ENCODE results near the gene PROCA1. TPM values are rescaled to one million over a fixed set of nuclear protein-coding genes. Genes with fewer than 3 reads are reported as not detected.

Gene PROCA1
- total and polyA plus RNA-seq, 9 of the 15 experiments (the other 6 are each of a cell fraction or from before 2014, with no cell fraction given), result 0.78 to 16.2 (median 5.6) TPM

DNA sequence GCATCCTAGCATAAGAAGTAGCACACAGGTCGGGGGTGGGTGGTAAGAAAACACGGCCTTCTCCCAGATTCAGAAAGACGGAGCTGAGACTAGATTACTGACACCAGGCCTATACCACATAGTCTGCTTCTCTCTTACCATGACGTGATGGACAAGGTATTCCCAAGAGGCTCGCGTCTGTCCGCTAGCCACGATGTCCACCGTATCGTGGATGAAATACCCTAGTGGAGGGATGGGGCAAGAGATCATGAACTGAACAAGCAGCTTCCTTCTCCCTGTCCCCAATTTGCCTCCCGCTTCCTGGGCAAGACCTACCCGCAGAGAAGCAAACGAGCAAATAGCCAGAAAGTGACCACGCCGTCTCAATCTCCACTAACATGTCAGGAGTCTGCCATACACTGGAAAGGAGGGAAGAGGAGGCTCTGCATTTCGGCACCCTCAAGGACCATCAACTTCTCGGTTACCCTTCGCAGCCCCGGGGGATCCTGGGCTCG is 13.5 kb upstream of the PROCA1 start (continued):
- TF ChIP-seq, protein P1, sequence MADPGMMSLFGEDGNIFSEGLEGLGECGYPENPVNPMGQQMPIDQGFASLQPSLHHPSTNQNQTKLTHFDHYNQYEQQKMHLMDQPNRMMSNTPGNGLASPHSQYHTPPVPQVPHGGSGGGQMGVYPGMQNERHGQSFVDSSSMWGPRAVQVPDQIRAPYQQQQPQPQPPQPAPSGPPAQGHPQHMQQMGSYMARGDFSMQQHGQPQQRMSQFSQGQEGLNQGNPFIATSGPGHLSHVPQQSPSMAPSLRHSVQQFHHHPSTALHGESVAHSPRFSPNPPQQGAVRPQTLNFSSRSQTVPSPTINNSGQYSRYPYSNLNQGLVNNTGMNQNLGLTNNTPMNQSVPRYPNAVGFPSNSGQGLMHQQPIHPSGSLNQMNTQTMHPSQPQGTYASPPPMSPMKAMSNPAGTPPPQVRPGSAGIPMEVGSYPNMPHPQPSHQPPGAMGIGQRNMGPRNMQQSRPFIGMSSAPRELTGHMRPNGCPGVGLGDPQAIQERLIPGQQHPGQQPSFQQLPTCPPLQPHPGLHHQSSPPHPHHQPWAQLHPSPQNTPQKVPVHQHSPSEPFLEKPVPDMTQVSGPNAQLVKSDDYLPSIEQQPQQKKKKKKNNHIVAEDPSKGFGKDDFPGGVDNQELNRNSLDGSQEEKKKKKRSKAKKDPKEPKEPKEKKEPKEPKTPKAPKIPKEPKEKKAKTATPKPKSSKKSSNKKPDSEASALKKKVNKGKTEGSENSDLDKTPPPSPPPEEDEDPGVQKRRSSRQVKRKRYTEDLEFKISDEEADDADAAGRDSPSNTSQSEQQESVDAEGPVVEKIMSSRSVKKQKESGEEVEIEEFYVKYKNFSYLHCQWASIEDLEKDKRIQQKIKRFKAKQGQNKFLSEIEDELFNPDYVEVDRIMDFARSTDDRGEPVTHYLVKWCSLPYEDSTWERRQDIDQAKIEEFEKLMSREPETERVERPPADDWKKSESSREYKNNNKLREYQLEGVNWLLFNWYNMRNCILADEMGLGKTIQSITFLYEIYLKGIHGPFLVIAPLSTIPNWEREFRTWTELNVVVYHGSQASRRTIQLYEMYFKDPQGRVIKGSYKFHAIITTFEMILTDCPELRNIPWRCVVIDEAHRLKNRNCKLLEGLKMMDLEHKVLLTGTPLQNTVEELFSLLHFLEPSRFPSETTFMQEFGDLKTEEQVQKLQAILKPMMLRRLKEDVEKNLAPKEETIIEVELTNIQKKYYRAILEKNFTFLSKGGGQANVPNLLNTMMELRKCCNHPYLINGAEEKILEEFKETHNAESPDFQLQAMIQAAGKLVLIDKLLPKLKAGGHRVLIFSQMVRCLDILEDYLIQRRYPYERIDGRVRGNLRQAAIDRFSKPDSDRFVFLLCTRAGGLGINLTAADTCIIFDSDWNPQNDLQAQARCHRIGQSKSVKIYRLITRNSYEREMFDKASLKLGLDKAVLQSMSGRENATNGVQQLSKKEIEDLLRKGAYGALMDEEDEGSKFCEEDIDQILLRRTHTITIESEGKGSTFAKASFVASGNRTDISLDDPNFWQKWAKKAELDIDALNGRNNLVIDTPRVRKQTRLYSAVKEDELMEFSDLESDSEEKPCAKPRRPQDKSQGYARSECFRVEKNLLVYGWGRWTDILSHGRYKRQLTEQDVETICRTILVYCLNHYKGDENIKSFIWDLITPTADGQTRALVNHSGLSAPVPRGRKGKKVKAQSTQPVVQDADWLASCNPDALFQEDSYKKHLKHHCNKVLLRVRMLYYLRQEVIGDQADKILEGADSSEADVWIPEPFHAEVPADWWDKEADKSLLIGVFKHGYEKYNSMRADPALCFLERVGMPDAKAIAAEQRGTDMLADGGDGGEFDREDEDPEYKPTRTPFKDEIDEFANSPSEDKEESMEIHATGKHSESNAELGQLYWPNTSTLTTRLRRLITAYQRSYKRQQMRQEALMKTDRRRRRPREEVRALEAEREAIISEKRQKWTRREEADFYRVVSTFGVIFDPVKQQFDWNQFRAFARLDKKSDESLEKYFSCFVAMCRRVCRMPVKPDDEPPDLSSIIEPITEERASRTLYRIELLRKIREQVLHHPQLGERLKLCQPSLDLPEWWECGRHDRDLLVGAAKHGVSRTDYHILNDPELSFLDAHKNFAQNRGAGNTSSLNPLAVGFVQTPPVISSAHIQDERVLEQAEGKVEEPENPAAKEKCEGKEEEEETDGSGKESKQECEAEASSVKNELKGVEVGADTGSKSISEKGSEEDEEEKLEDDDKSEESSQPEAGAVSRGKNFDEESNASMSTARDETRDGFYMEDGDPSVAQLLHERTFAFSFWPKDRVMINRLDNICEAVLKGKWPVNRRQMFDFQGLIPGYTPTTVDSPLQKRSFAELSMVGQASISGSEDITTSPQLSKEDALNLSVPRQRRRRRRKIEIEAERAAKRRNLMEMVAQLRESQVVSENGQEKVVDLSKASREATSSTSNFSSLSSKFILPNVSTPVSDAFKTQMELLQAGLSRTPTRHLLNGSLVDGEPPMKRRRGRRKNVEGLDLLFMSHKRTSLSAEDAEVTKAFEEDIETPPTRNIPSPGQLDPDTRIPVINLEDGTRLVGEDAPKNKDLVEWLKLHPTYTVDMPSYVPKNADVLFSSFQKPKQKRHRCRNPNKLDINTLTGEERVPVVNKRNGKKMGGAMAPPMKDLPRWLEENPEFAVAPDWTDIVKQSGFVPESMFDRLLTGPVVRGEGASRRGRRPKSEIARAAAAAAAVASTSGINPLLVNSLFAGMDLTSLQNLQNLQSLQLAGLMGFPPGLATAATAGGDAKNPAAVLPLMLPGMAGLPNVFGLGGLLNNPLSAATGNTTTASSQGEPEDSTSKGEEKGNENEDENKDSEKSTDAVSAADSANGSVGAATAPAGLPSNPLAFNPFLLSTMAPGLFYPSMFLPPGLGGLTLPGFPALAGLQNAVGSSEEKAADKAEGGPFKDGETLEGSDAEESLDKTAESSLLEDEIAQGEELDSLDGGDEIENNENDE (IDR thresholded peaks at IDR 0.05; ENCODE audit: low read depth, low read length), result peak; percentile 34
- TF ChIP-seq, protein P2, sequence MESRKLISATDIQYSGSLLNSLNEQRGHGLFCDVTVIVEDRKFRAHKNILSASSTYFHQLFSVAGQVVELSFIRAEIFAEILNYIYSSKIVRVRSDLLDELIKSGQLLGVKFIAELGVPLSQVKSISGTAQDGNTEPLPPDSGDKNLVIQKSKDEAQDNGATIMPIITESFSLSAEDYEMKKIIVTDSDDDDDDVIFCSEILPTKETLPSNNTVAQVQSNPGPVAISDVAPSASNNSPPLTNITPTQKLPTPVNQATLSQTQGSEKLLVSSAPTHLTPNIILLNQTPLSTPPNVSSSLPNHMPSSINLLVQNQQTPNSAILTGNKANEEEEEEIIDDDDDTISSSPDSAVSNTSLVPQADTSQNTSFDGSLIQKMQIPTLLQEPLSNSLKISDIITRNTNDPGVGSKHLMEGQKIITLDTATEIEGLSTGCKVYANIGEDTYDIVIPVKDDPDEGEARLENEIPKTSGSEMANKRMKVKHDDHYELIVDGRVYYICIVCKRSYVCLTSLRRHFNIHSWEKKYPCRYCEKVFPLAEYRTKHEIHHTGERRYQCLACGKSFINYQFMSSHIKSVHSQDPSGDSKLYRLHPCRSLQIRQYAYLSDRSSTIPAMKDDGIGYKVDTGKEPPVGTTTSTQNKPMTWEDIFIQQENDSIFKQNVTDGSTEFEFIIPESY (CRISPR knock-in tag; IDR thresholded peaks at IDR 0.05), result no peak
- TF ChIP-seq, protein P3, sequence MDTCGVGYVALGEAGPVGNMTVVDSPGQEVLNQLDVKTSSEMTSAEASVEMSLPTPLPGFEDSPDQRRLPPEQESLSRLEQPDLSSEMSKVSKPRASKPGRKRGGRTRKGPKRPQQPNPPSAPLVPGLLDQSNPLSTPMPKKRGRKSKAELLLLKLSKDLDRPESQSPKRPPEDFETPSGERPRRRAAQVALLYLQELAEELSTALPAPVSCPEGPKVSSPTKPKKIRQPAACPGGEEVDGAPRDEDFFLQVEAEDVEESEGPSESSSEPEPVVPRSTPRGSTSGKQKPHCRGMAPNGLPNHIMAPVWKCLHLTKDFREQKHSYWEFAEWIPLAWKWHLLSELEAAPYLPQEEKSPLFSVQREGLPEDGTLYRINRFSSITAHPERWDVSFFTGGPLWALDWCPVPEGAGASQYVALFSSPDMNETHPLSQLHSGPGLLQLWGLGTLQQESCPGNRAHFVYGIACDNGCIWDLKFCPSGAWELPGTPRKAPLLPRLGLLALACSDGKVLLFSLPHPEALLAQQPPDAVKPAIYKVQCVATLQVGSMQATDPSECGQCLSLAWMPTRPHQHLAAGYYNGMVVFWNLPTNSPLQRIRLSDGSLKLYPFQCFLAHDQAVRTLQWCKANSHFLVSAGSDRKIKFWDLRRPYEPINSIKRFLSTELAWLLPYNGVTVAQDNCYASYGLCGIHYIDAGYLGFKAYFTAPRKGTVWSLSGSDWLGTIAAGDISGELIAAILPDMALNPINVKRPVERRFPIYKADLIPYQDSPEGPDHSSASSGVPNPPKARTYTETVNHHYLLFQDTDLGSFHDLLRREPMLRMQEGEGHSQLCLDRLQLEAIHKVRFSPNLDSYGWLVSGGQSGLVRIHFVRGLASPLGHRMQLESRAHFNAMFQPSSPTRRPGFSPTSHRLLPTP (IDR thresholded peaks at IDR 0.05; ENCODE audit: borderline replicate concordance, extremely low read depth, insufficient read length), result no peak
- TF ChIP-seq NFYB (IDR thresholded peaks at IDR 0.05; ENCODE audit: extremely low read depth, insufficient read length) (no peak), FOXM1 (IDR thresholded peaks at IDR 0.05; ENCODE audit: low read depth) (no peak), FOXM1 (CRISPR knock-in tag; IDR thresholded peaks at IDR 0.05; ENCODE audit: low read depth) (no peak; the same call in 1 of the 2 replicates), CBX3 (IDR thresholded peaks at IDR 0.05; ENCODE audit: borderline replicate concordance in 1 of 2, low read length in 2 of 2) (peak in 1 of 2 experiments; percentile 34; a peak in 1 of 3 replicates), HOXB6 (CRISPR knock-in tag; IDR thresholded peaks at IDR 0.05; ENCODE audit: borderline replicate concordance) (no peak), SMAD1 (IDR thresholded peaks at IDR 0.05; ENCODE audit: low read depth, low read length, partially characterized antibody) (no peak), POLR2B (IDR thresholded peaks at IDR 0.05; ENCODE audit: low read depth, partially characterized antibody) (peak; percentile 81), SETDB1 (IDR thresholded peaks at IDR 0.05; ENCODE audit: low read length) (no peak)
